HepG2 (cell line): Measurements from ENCODE around the gene AGAP1.

Source experiments
- CTCF ChIP-seq: sonication (generic); formaldehyde crosslinking; IDR thresholded peaks from 2 replicates; pipeline ENCODE4 v1.5.0; 2020; ENCODE audit warnings: mild to moderate bottlenecking, missing genetic modification reagents, moderate library complexity
- EZH2 ChIP-seq: conservative IDR thresholded peaks from 2 replicates; pipeline ENCODE4 v1.6.1; 2012; ENCODE audit warnings: mild to moderate bottlenecking, low read depth, low read length, moderate library complexity
- HNRNPUL1 ChIP-seq: fragments of 200-400 bp; formaldehyde crosslinking; IDR thresholded peaks from 2 replicates; pipeline ENCODE4 v1.6.1; 2017; ENCODE audit warnings: low read depth, mild to moderate bottlenecking, low read length, moderate library complexity
- POLR2AphosphoS2 ChIP-seq: IDR thresholded peaks from 2 replicates; pipeline ENCODE4 v1.6.1; 2011; ENCODE audit warnings: low read depth, low read length, improper control_type of control experiment
- YY1 ChIP-seq: IDR thresholded peaks from 2 replicates; pipeline ENCODE4 v1.6.1; 2011; ENCODE audit warnings: low read length, low read depth, moderate library complexity, mild to moderate bottlenecking; ENCODE audit not compliant: insufficient read depth, insufficient replicate concordance
- ZNF253 ChIP-seq: sonication (generic); formaldehyde crosslinking; IDR thresholded peaks from 2 replicates; pipeline ENCODE4 v1.8.0; 2022; ENCODE audit warnings: mild to moderate bottlenecking, missing genetic modification reagents, borderline replicate concordance

- no peak for TF ChIP-seq POLR2AphosphoS2
- TF ChIP-seq YY1 = no peak
- TF ChIP-seq ZNF253 = no peak
- no peak for TF ChIP-seq HNRNPUL1
- no peak for TF ChIP-seq CTCF (CRISPR knock-in tag)
- no peak for TF ChIP-seq EZH2
These were observed 7.1 kb upstream of the AGAP1 start for GRCh38 chr2:235486729-235487128.
